ENCODE data around the gene BMP6. TPM values are rescaled to one million over a fixed set of nuclear protein-coding genes. Genes with fewer than 3 reads are reported as not detected.

BMP6 gene
- total RNA-seq, 1 experiment from 2014 or later = 1.6 TPM

GRCh38 chr6:7878401-7878964 is 152.6 kb downstream of the BMP6 start:
- Histone ChIP-seq H3K36me3 (ENCODE audit: control insufficient read depth in 1 of 2, insufficient read depth in 2 of 2, low read length in 2 of 2) (peaks cover 20 to 22% of the 10 kb centered on the region in 2 experiments; a peak in 3 of 4 replicates), H3K9me2 (ENCODE audit: insufficient read depth) (no peaks in the 10 kb centered on the region), H3K27me3 (ENCODE audit: insufficient read depth, low read length) (no peaks in the 10 kb centered on the region), H3K9ac (ENCODE audit: low read length) (no peak overlapping the region), H3K4me2 (ENCODE audit: low read length) (no peak overlapping the region), H3K9me3 (ENCODE audit: control insufficient read depth in 1 of 2, insufficient read depth in 1 of 2, low read depth in 1 of 2, low read length in 2 of 2) (no peaks in the 10 kb centered on the region; a peak in 1 of 4 replicates), H4K20me1 (ENCODE audit: insufficient read depth) (no peaks in the 10 kb centered on the region), H3K27ac (ENCODE audit: low read depth, low read length) (no peak overlapping the region), H2AFZ (ENCODE audit: low read depth, low read length, poor library complexity, severe bottlenecking) (no peak overlapping the region), H3K4me3 (replicated peaks in 1 of 2; ENCODE audit: low read depth in 1 of 2, low read length in 2 of 2) (no peak overlapping the region), H3K79me2 (ENCODE audit: insufficient read depth, low read length) (no peaks in the 10 kb centered on the region), H3K4me1 (ENCODE audit: control insufficient read depth in 1 of 2, insufficient read depth in 2 of 2, low read length in 2 of 2) (no peaks in the 10 kb centered on the region)
- RAD21 ChIA-PET (ENCODE audit: low non-redundant PET in 1 of 2, low total read pairs in 2 of 2, uncharacterized antibody in 2 of 2, unreplicated experiment in 2 of 2) = interaction anchor here in 1 of 2 experiments (0.9 kb wide), 1 partner anchor 65 kb away, joined by 3 read pairs; no protein-coding TSS in a partner anchor
- TF ChIP-seq POLR2AphosphoS5 (IDR thresholded peaks at IDR 0.05; ENCODE audit: low read depth, low read length) = no peak
- no peak for TF ChIP-seq CEBPB (IDR thresholded peaks at IDR 0.05; ENCODE audit: low read depth)
- TF ChIP-seq EZH2 (IDR thresholded peaks at IDR 0.05) = no peak
- no peak for TF ChIP-seq MAX (IDR thresholded peaks at IDR 0.05)
- no peak for TF ChIP-seq POLR2A (IDR thresholded peaks at IDR 0.05; ENCODE audit: borderline replicate concordance, extremely low read depth, insufficient read depth, insufficient read length)
- no peak for TF ChIP-seq EGR1 (IDR thresholded peaks at IDR 0.05; ENCODE audit: low read depth)
- no peak for TF ChIP-seq ZNF274 (IDR thresholded peaks at IDR 0.05; ENCODE audit: low read depth, low read length)
- no peak for TF ChIP-seq REST (IDR thresholded peaks at IDR 0.05; ENCODE audit: low read depth)
- no peak for TF ChIP-seq CBX3 (IDR thresholded peaks at IDR 0.05; ENCODE audit: low read depth)
- no peak for TF ChIP-seq ZFX (IDR thresholded peaks at IDR 0.05)
- no peak for TF ChIP-seq SP1 (IDR thresholded peaks at IDR 0.05; ENCODE audit: low read depth)
- no peak for TF ChIP-seq RAD21 (IDR thresholded peaks at IDR 0.05; ENCODE audit: low read depth)
- TF ChIP-seq YY1 (IDR thresholded peaks at IDR 0.05; ENCODE audit: extremely low read depth, insufficient replicate concordance, low read depth, low read length) = no peak
- TF ChIP-seq SRF (IDR thresholded peaks at IDR 0.05; ENCODE audit: low read depth) = no peak
- no peak for TF ChIP-seq ATF3 (IDR thresholded peaks at IDR 0.05)
- no peak for TF ChIP-seq ZBTB33 (IDR thresholded peaks at IDR 0.05; ENCODE audit: extremely low read depth, insufficient replicate concordance, low read length)
- TF ChIP-seq TCF7L2 (IDR thresholded peaks at IDR 0.05; ENCODE audit: borderline replicate concordance, extremely low read depth, insufficient read depth, insufficient read length) = no peak
- POLR2A ChIA-PET = no interaction called here
- CTCF ChIA-PET = no interaction called here
- no TSS peak for BruUV-seq (replicated peaks)
- ATAC-seq (peak; percentile 16; the same call in 1 of the 2 replicates), DNase-seq (ENCODE audit: low read depth, low spot score) (no peak)
- intact Hi-C loops (cut with micrococcal nuclease) = no loop called here

Measured in HCT116 (cell line).